Tibial nerve (tissue), 3 donors: ENCODE results near the gene ABCC4.

Experiments used
- CTCF ChIP-seq, 5 experiments: fragments of 200-600 bp in 3 of 5; fragments of 450-650 bp in 2 of 5; sonication (generic) in 3 of 5; IDR thresholded peaks; one replicate each; pipeline ENCODE4 v1.5.1; 2016 to 2019; ENCODE audit warnings: antibody characterized with exemption in 5 of 5, mild to moderate bottlenecking in 3 of 5, moderate library complexity in 2 of 5
- POLR2A ChIP-seq, 2 donors: fragments of 450-650 bp; IDR thresholded peaks; one replicate each; pipeline ENCODE4 v1.6.1; 2017; ENCODE audit warnings: antibody characterized with exemption in 2 of 2, mild to moderate bottlenecking in 2 of 2, moderate library complexity in 2 of 2

DNA sequence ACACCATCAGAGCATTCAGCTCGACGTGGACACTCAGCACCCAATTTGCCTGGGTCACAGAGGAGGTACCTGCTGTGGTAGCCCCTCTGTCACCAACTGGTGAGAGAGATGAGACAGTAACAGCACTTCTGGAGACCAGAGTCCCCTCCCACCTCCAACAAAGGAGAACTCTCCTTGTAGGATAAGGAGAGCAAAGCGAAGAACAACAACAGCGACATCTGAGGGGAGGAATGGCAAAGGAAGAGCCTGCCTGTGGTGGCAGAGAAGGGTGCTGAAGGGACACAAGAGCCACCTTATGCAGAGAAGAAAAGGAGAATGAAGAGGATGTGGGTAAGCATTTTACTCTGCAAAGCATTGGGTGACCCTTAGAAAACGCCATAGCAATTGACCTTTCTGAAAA lies 167.8 kb downstream of the ABCC4 start:
- TF ChIP-seq CTCF (IDR thresholded peaks at IDR 0.05) = no peak
- no peak for TF ChIP-seq POLR2A (IDR thresholded peaks at IDR 0.05)
